Gastroesophageal sphincter (tissue), 3 donors: ENCODE data around the gene VGLL1.

Experiments
- POLR2A ChIP-seq, 2 donors: fragments of 450-650 bp; IDR thresholded peaks; one replicate each; pipeline ENCODE4 v1.6.1; 2017; ENCODE audit warnings: antibody characterized with exemption in 2 of 2, mild to moderate bottlenecking in 2 of 2, moderate library complexity in 1 of 2
- TF ChIP-seq, protein P1 (sequence below), 4 experiments: fragments of 200-600 bp in 2 of 4; fragments of 450-650 bp in 2 of 4; sonication (generic) in 1 of 4; IDR thresholded peaks; one replicate each; pipeline ENCODE4 v1.5.1; 2017 to 2019; ENCODE audit warnings: antibody characterized with exemption in 4 of 4, mild to moderate bottlenecking in 2 of 4, moderate library complexity in 2 of 4

DNA sequence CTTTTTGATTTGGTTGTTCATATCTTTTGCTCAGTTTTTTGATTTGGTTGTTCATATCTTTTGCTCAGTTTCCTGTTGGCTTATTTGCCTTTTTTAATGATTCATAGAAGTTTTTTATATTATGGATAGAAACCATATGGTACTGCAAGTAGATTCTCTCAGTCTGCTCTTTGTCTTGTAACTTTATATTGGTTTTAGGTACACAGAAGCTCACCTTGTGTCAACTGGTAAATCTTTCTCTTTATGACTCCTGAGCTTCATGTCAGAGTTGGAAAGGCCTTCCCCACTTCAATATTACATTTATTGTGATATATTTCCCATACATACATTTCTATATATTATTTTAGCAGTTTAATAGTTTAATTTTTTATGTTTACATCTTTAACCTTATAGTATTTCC lies 8.2 kb upstream of the VGLL1 start:
- TF ChIP-seq, protein P1, sequence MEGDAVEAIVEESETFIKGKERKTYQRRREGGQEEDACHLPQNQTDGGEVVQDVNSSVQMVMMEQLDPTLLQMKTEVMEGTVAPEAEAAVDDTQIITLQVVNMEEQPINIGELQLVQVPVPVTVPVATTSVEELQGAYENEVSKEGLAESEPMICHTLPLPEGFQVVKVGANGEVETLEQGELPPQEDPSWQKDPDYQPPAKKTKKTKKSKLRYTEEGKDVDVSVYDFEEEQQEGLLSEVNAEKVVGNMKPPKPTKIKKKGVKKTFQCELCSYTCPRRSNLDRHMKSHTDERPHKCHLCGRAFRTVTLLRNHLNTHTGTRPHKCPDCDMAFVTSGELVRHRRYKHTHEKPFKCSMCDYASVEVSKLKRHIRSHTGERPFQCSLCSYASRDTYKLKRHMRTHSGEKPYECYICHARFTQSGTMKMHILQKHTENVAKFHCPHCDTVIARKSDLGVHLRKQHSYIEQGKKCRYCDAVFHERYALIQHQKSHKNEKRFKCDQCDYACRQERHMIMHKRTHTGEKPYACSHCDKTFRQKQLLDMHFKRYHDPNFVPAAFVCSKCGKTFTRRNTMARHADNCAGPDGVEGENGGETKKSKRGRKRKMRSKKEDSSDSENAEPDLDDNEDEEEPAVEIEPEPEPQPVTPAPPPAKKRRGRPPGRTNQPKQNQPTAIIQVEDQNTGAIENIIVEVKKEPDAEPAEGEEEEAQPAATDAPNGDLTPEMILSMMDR (IDR thresholded peaks at IDR 0.05), result no peak
- TF ChIP-seq POLR2A (IDR thresholded peaks at IDR 0.05), result no peak
